B cell (primary cell): ENCODE measurements around the gene NUAK1. TPM values are rescaled to one million over a fixed set of nuclear protein-coding genes. Genes with fewer than 3 reads are reported as not detected.

ENCODE experiments used
- ATAC-seq: fragments of 200-7000 bp; cut with Tn5 transposase; one replicate; pipeline ENCODE4 v1.10.0; 2021; ENCODE audit warnings: low read depth, mild to moderate bottlenecking, moderate number of reproducible peaks, moderate library complexity
- CTCF ChIA-PET: fragments of 350-600 bp; sonication (Branson Sonifier 250); formaldehyde crosslinking; loops from one replicate; lab custom pipeline; 2021; ENCODE audit warnings: antibody characterized with exemption, inconsistent platforms; lab: Charles Lee
- POLR2A ChIA-PET: fragments of 350-600 bp; sonication (Branson Sonifier 250); formaldehyde crosslinking; loops from one replicate; lab custom pipeline; 2021; ENCODE audit warnings: antibody characterized with exemption; lab: Charles Lee
- DNase-seq: peaks from one replicate; pipeline ENCODE4 v3.0.0; 2013
- H2AFZ ChIP-seq: 2 replicates; pipeline ENCODE4 v1.6.1; 2012; ENCODE audit warnings: mild to moderate bottlenecking, low read depth, low read length; ENCODE audit not compliant: insufficient read depth, poor library complexity, severe bottlenecking
- H3K27ac ChIP-seq, 2 donors: 1 replicate in 1 of 2; 2 replicates in 1 of 2; pipeline ENCODE4 v1.5.1; 2012 to 2013; ENCODE audit warnings: low read length in 2 of 2, mild to moderate bottlenecking in 2 of 2, moderate library complexity in 1 of 2
- H3K27me3 ChIP-seq, 4 experiments: fragments of 200-600 bp in 1 of 4; sonication (generic) in 1 of 4; replicated peaks in 1 of 4; 1 replicate in 2 of 4; 2 replicates in 2 of 4; pipeline versions ENCODE4 v1.6.1 to v1.7.0; 2013 to 2016; ENCODE audit warnings: low read length in 3 of 4, mild to moderate bottlenecking in 2 of 4, mixed read lengths in 1 of 4, moderate library complexity in 1 of 4; ENCODE audit not compliant: insufficient read depth in 4 of 4, control insufficient read depth in 3 of 4; ENCODE audit errors: control extremely low read depth in 1 of 4
- H3K36me3 ChIP-seq, 2 experiments: replicated peaks in 1 of 2; 1 replicate in 1 of 2; 2 replicates in 1 of 2; pipeline versions ENCODE4 v1.6.1 to v1.7.1; 2013; ENCODE audit warnings: low read length in 1 of 2; ENCODE audit not compliant: insufficient read depth in 2 of 2, control insufficient read depth in 1 of 2; ENCODE audit errors: control extremely low read depth in 1 of 2, extremely low read depth in 1 of 2
- H3K4me1 ChIP-seq, 2 donors: fragments of 200-600 bp in 1 of 2; sonication (generic) in 1 of 2; 1 replicate in 1 of 2; 2 replicates in 1 of 2; pipeline versions ENCODE4 v1.5.1 to v1.6.1; 2013 to 2017; ENCODE audit warnings: low read length in 2 of 2; ENCODE audit not compliant: control insufficient read depth in 2 of 2, insufficient read depth in 2 of 2
- H3K4me2 ChIP-seq: replicated peaks from 2 replicates; pipeline ENCODE3; 2012; ENCODE audit warnings: mild to moderate bottlenecking, low read depth, low read length; ENCODE audit not compliant: poor library complexity, severe bottlenecking
- H3K4me3 ChIP-seq, 5 experiments: fragments of 200-600 bp in 1 of 5; sonication (generic) in 1 of 5; 1 replicate in 3 of 5; 2 replicates in 2 of 5; pipeline versions ENCODE4 v1.5.1 to v1.7.0; 2011 to 2016; ENCODE audit warnings: low read length in 4 of 5, mild to moderate bottlenecking in 4 of 5, low read depth in 2 of 5, control low read depth in 1 of 5, moderate library complexity in 1 of 5; ENCODE audit not compliant: insufficient read depth in 1 of 5; ENCODE audit errors: control extremely low read depth in 1 of 5, extremely low read depth in 1 of 5
- H3K79me2 ChIP-seq: fragments of 200-600 bp; sonication (generic); one replicate; pipeline ENCODE4 v1.6.0; 2016; ENCODE audit warnings: low read length; ENCODE audit not compliant: control insufficient read depth, insufficient read depth
- H3K9ac ChIP-seq: fragments of 200-600 bp; sonication (generic); 2 replicates; pipeline ENCODE4 v1.6.1; 2017; ENCODE audit warnings: mild to moderate bottlenecking, low read length, moderate library complexity
- H3K9me3 ChIP-seq, 3 donors: one replicate each; pipeline versions ENCODE4 v1.6.1 to v1.7.1; 2013; ENCODE audit warnings: low read length in 2 of 3; ENCODE audit not compliant: control insufficient read depth in 2 of 3, insufficient read depth in 1 of 3; ENCODE audit errors: control extremely low read depth in 1 of 3
- H4K20me1 ChIP-seq: 2 replicates; pipeline ENCODE4 v1.6.0; 2012; ENCODE audit warnings: mild to moderate bottlenecking, low read length; ENCODE audit not compliant: insufficient read depth, control insufficient read depth, poor library complexity, severe bottlenecking
- H3K27ac Mint-ChIP-seq: one replicate; pipeline ENCODE4 v1.8.0; 2021; ENCODE audit warnings: mixed read lengths
- H3K27me3 Mint-ChIP-seq: one replicate; pipeline ENCODE4 v1.8.0; 2021; ENCODE audit warnings: mixed read lengths
- H3K4me1 Mint-ChIP-seq: one replicate; pipeline ENCODE4 v1.8.0; 2021; ENCODE audit warnings: mixed read lengths
- H3K4me3 Mint-ChIP-seq: one replicate; pipeline ENCODE4 v1.8.0; 2021; ENCODE audit warnings: mixed read lengths
- H3K9me3 Mint-ChIP-seq: one replicate; pipeline ENCODE4 v1.8.0; 2022; ENCODE audit warnings: mixed read lengths; ENCODE audit not compliant: insufficient read depth
- CTCF ChIP-seq: fragments of 200-600 bp; IDR thresholded peaks from one replicate; pipeline ENCODE4 v1.8.0; 2022; ENCODE audit warnings: antibody characterized with exemption, mild to moderate bottlenecking
- EZH2 ChIP-seq: IDR thresholded peaks from 2 replicates; pipeline ENCODE4 v1.6.1; 2012; ENCODE audit warnings: borderline replicate concordance, low read depth, mild to moderate bottlenecking, moderate library complexity, low read length; ENCODE audit not compliant: insufficient read depth, poor library complexity, severe bottlenecking
- WGBS: methylation state at CpG from one replicate; pipeline ENCODE4 v1.1.5; 2013; ENCODE audit warnings: missing lambda C conversion rate; ENCODE audit not compliant: insufficient coverage; 5-methylcytosine and 5-hydroxymethylcytosine counted together
- intact Hi-C: fragments of 100-400 bp; cut with micrococcal nuclease; formaldehyde crosslinking; loops from one replicate; pipeline ENCODE4 v1.10.0; 2022
- polyA plus RNA-seq: library from polyadenylated mRNA; depleted of rRNA; stranded (reverse); fragments of >200 nt; gene quantifications from 2 replicates; pipeline ENCODE4 v1.2.3, GENCODE V29; 2012
- total RNA-seq, 2 donors: library from RNA; stranded (reverse); fragments of 120-200 nt in 1 of 2; gene quantifications; 1 replicate in 1 of 2; 2 replicates in 1 of 2; pipeline versions ENCODE4 v1.2.3 to v1.2.4, GENCODE V29; 2013 to 2022

Gene NUAK1
- total and polyA plus RNA-seq, 2 donors (not counting 1 experiment from before 2014, with no cell fraction given): not detected

- Histone ChIP-seq H3K79me2 (no peaks in the 10 kb centered on the region), H4K20me1 (no peaks in the 10 kb centered on the region), H3K4me1 (no peaks in the 10 kb centered on the region), H3K4me3 (no peak overlapping the region), H2AFZ (no peak overlapping the region), H3K9ac (no peak overlapping the region), H3K27ac (no peak overlapping the region), H3K27me3 (no peaks in the 10 kb centered on the region), H3K9me3 (no peaks in the 10 kb centered on the region), H3K36me3 (no peaks in the 10 kb centered on the region), H3K4me2 (no peak overlapping the region)
- no peak for TF ChIP-seq CTCF
- TF ChIP-seq EZH2: no peak
- Mint-ChIP-seq H3K9me3 (no peaks in the 10 kb centered on the region), H3K27ac (no peak overlapping the region), H3K4me3 (no peak overlapping the region), H3K27me3 (peaks cover 24% of the 10 kb centered on the region), H3K4me1 (no peaks in the 10 kb centered on the region)
- ATAC-seq: no peak
- no CpG with 5 or more reads among the region's 1 CpG for WGBS
- CTCF ChIA-PET: no interaction called here
- no peak for DNase-seq
- intact Hi-C loops: no loop called here
- POLR2A ChIA-PET: no interaction called here
Observed at GRCh38 chr12:106113446-106113823, 25.3 kb downstream of the NUAK1 start.

GRCh38 chr12:106113042-106113441, 25.7 kb downstream of the NUAK1 start:
- 78% methylated on average over 6 of the region's 6 CpGs for WGBS
- Mint-ChIP-seq H3K27me3 (peaks cover 28% of the 10 kb centered on the region), H3K4me1 (no peaks in the 10 kb centered on the region), H3K4me3 (no peak overlapping the region), H3K9me3 (no peaks in the 10 kb centered on the region), H3K27ac (no peak overlapping the region)
- Histone ChIP-seq H2AFZ (no peak overlapping the region), H3K36me3 (no peaks in the 10 kb centered on the region), H3K4me3 (no peak overlapping the region), H3K27me3 (no peaks in the 10 kb centered on the region), H3K4me2 (no peak overlapping the region), H3K9ac (no peak overlapping the region), H4K20me1 (no peaks in the 10 kb centered on the region), H3K27ac (no peak overlapping the region), H3K9me3 (no peaks in the 10 kb centered on the region), H3K4me1 (no peaks in the 10 kb centered on the region), H3K79me2 (no peaks in the 10 kb centered on the region)
- POLR2A ChIA-PET: no interaction called here
- CTCF ChIA-PET: no interaction called here
- TF ChIP-seq CTCF (no peak), EZH2 (no peak)
- DNase-seq (no peak), ATAC-seq (no peak)
- intact Hi-C loops: no loop called here
